HL-60 (cell line): Measurements from ENCODE around the gene TSHZ3.

Experiments
- DNase-seq, 2 experiments: peaks; one replicate each; pipeline ENCODE4 v3.0.0-alpha.2; 2010 to 2020; ENCODE audit warnings: low read depth in 1 of 2, low spot score in 1 of 2
- H3K27ac ChIP-seq: fragments of 250-450 bp; sonication (Bioruptor Pico); replicated peaks from 2 replicates; pipeline ENCODE4 v1.5.1; 2020; ENCODE audit warnings: mild to moderate bottlenecking, moderate library complexity
- H3K27me3 ChIP-seq: fragments of 250-450 bp; sonication (Bioruptor Pico); 2 replicates; pipeline ENCODE4 v1.5.1; 2021; ENCODE audit warnings: mild to moderate bottlenecking, moderate library complexity; ENCODE audit not compliant: insufficient read depth, poor library complexity, severe bottlenecking
- H3K4me3 ChIP-seq: replicated peaks from 2 replicates; pipeline ENCODE4 v1.5.1; 2011; ENCODE audit warnings: mild to moderate bottlenecking, control low read depth, low read length; ENCODE audit not compliant: insufficient read depth
- CTCF ChIP-seq: IDR thresholded peaks from one replicate; pipeline ENCODE4 v1.5.1; 2011; ENCODE audit warnings: low read length, control low read depth, inconsistent platforms; ENCODE audit not compliant: insufficient read depth
- GABPA ChIP-seq: IDR thresholded peaks from 2 replicates; pipeline ENCODE4 v1.6.1; 2012; ENCODE audit warnings: low read depth
- POLR2AphosphoS5 ChIP-seq: IDR thresholded peaks from 2 replicates; pipeline ENCODE4 v1.6.1; 2012; ENCODE audit warnings: low read depth
- REST ChIP-seq: IDR thresholded peaks from 2 replicates; pipeline ENCODE4 v1.6.1; 2012; ENCODE audit warnings: low read depth; ENCODE audit not compliant: insufficient replicate concordance
- SPI1 ChIP-seq: IDR thresholded peaks from 2 replicates; pipeline ENCODE4 v1.6.1; 2012; ENCODE audit warnings: low read depth, mild to moderate bottlenecking, borderline replicate concordance

Gene TSHZ3

GRCh38 chr19:31264041-31264778, 85.0 kb downstream of the TSHZ3 start:
- TF ChIP-seq GABPA (no peak), SPI1 (no peak), CTCF (no peak), POLR2AphosphoS5 (no peak), REST (no peak)
- H3K27me3 ChIP-seq: no peaks in the 10 kb centered on the region

GRCh38 chr19:31263328-31263727, 85.9 kb downstream of the TSHZ3 start:
- TF ChIP-seq GABPA: no peak
- no peak for TF ChIP-seq SPI1
- H3K4me3 ChIP-seq: no peak overlapping the region
- DNase-seq: no peak
- H3K27me3 ChIP-seq: no peaks in the 10 kb centered on the region
- H3K27ac ChIP-seq: no peak overlapping the region

More at GRCh38 chr19:31264041-31264778, 85.0 kb downstream of the TSHZ3 start:
- Histone ChIP-seq H3K27ac (no peak overlapping the region), H3K4me3 (no peak overlapping the region)
- no peak for DNase-seq

GRCh38 chr19:31262725-31263191, 86.5 kb downstream of the TSHZ3 start:
- TF ChIP-seq GABPA: no peak
- TF ChIP-seq CTCF: no peak
- TF ChIP-seq SPI1: no peak
- TF ChIP-seq REST: no peak
- TF ChIP-seq POLR2AphosphoS5: no peak
- H3K27ac ChIP-seq: no peak overlapping the region
- no peaks in the 10 kb centered on the region for H3K27me3 ChIP-seq
- DNase-seq: no peak
- H3K4me3 ChIP-seq: no peak overlapping the region

GRCh38 chr19:31261603-31262212, 87.5 kb downstream of the TSHZ3 start:
- DNase-seq: no peak
- no peaks in the 10 kb centered on the region for H3K27me3 ChIP-seq
- H3K4me3 ChIP-seq: no peak overlapping the region
- no peak for TF ChIP-seq GABPA
- TF ChIP-seq REST: no peak
- TF ChIP-seq SPI1: no peak
- TF ChIP-seq CTCF: no peak
- no peak for TF ChIP-seq POLR2AphosphoS5
- H3K27ac ChIP-seq: no peak overlapping the region
